CD14-positive monocyte (primary cell): ENCODE measurements around the gene ATP1B1. TPM values are rescaled to one million over a fixed set of nuclear protein-coding genes. Genes with fewer than 3 reads are reported as not detected.

ENCODE experiments used
- DNase-seq, 3 donors: peaks; one replicate each; pipeline ENCODE4 v3.0.0-alpha.2; 2011 to 2022
- H2AFZ ChIP-seq: 2 replicates; pipeline ENCODE4 v1.6.0; 2012; ENCODE audit warnings: mild to moderate bottlenecking, low read depth, low read length, inconsistent platforms; ENCODE audit not compliant: insufficient read depth, poor library complexity, severe bottlenecking
- H3K27ac ChIP-seq, 2 donors: 1 replicate in 1 of 2; 2 replicates in 1 of 2; pipeline ENCODE4 v1.5.1; 2012 to 2013; ENCODE audit warnings: low read length in 2 of 2, control low read depth in 1 of 2, inconsistent platforms in 1 of 2, low read depth in 1 of 2, mild to moderate bottlenecking in 1 of 2
- H3K27me3 ChIP-seq, 2 donors: one replicate each; pipeline versions ENCODE4 v1.6.0 to v1.6.1; 2011 to 2013; ENCODE audit warnings: low read length in 2 of 2; ENCODE audit not compliant: control insufficient read depth in 2 of 2, insufficient read depth in 2 of 2
- H3K36me3 ChIP-seq, 2 donors: replicated peaks in 1 of 2; 1 replicate in 1 of 2; 2 replicates in 1 of 2; pipeline versions ENCODE4 v1.5.1 to v1.6.1; 2012 to 2013; ENCODE audit warnings: low read length in 2 of 2, control low read depth in 1 of 2, inconsistent platforms in 1 of 2, mild to moderate bottlenecking in 1 of 2; ENCODE audit not compliant: insufficient read depth in 2 of 2, control insufficient read depth in 1 of 2
- H3K4me1 ChIP-seq, 2 donors: 1 replicate in 1 of 2; 2 replicates in 1 of 2; pipeline versions ENCODE4 v1.5.1 to v1.6.1; 2012 to 2013; ENCODE audit warnings: low read length in 2 of 2, control low read depth in 1 of 2, inconsistent platforms in 1 of 2, mild to moderate bottlenecking in 1 of 2, moderate library complexity in 1 of 2; ENCODE audit not compliant: insufficient read depth in 2 of 2, control insufficient read depth in 1 of 2
- H3K4me2 ChIP-seq: replicated peaks from 2 replicates; pipeline ENCODE3; 2012; ENCODE audit warnings: low read length, moderate library complexity, mild to moderate bottlenecking; ENCODE audit not compliant: poor library complexity, severe bottlenecking; ENCODE audit errors: extremely low read depth
- H3K4me3 ChIP-seq, 3 experiments: fragments of 200-600 bp in 1 of 3; sonication (generic) in 1 of 3; replicated peaks in 1 of 3; 1 replicate in 2 of 3; 2 replicates in 1 of 3; pipeline ENCODE4 v1.5.1; 2011 to 2013; ENCODE audit warnings: low read length in 3 of 3, mild to moderate bottlenecking in 3 of 3, control low read depth in 2 of 3, low read depth in 2 of 3, inconsistent platforms in 1 of 3, moderate library complexity in 1 of 3
- H3K79me2 ChIP-seq: 2 replicates; pipeline ENCODE4 v1.6.0; 2012; ENCODE audit warnings: mild to moderate bottlenecking, control low read depth, inconsistent platforms, low read length, moderate library complexity; ENCODE audit not compliant: insufficient read depth
- H3K9ac ChIP-seq: 2 replicates; pipeline ENCODE4 v1.6.0; 2017; ENCODE audit warnings: low read length, mild to moderate bottlenecking; ENCODE audit not compliant: insufficient read depth, poor library complexity, severe bottlenecking
- H3K9me3 ChIP-seq, 2 donors: replicated peaks in 1 of 2; 1 replicate in 1 of 2; 2 replicates in 1 of 2; pipeline versions ENCODE4 v1.5.1 to v1.6.1; 2012 to 2013; ENCODE audit warnings: low read length in 2 of 2, control low read depth in 1 of 2; ENCODE audit not compliant: control insufficient read depth in 1 of 2, insufficient read depth in 1 of 2
- H4K20me1 ChIP-seq: 2 replicates; pipeline ENCODE4 v1.6.0; 2012; ENCODE audit warnings: mild to moderate bottlenecking, low read length, control low read depth, moderate library complexity; ENCODE audit not compliant: insufficient read depth
- H3K27ac Mint-ChIP-seq, 7 donors: one replicate each; pipeline ENCODE4 v1.8.0; 2020; ENCODE audit warnings: mild to moderate bottlenecking in 7 of 7, mixed read lengths in 7 of 7, moderate library complexity in 6 of 7, inconsistent platforms in 2 of 7
- H3K27me3 Mint-ChIP-seq, 3 donors: one replicate each; pipeline ENCODE4 v1.8.0; 2021 to 2022; ENCODE audit warnings: low read depth in 3 of 3, mild to moderate bottlenecking in 3 of 3, mixed read lengths in 3 of 3, moderate library complexity in 3 of 3, inconsistent platforms in 1 of 3
- H3K36me3 Mint-ChIP-seq, 2 donors: one replicate each; pipeline ENCODE4 v1.8.0; 2020; ENCODE audit warnings: mixed read lengths in 2 of 2, inconsistent platforms in 1 of 2, mild to moderate bottlenecking in 1 of 2
- H3K4me1 Mint-ChIP-seq: one replicate; pipeline ENCODE4 v1.8.0; 2020; ENCODE audit warnings: mild to moderate bottlenecking, mixed read lengths
- H3K4me3 Mint-ChIP-seq, 2 donors: one replicate each; pipeline ENCODE4 v1.8.0; 2020; ENCODE audit warnings: mild to moderate bottlenecking in 2 of 2, mixed read lengths in 2 of 2, moderate library complexity in 1 of 2
- H3K9me3 Mint-ChIP-seq, 7 donors: one replicate each; pipeline ENCODE4 v1.8.0; 2020 to 2022; ENCODE audit warnings: mixed read lengths in 7 of 7, mild to moderate bottlenecking in 6 of 7, moderate library complexity in 6 of 7, inconsistent platforms in 2 of 7
- CTCF ChIP-seq: fragments of 200-600 bp; IDR thresholded peaks from one replicate; pipeline ENCODE4 v1.8.0; 2022; ENCODE audit warnings: antibody characterized with exemption, mild to moderate bottlenecking
- WGBS: methylation state at CpG from one replicate; pipeline ENCODE4 v1.1.5; 2013; ENCODE audit warnings: missing lambda C conversion rate; ENCODE audit not compliant: insufficient coverage; 5-methylcytosine and 5-hydroxymethylcytosine counted together
- intact Hi-C, 2 donors: fragments of 100-400 bp; cut with micrococcal nuclease; formaldehyde crosslinking; loops; one replicate each; pipeline versions ENCODE4 v1.15.0 to v1.15.1; 2023
- polyA plus RNA-seq, 3 donors: library from polyadenylated mRNA; depleted of rRNA in 1 of 3; unstranded in 2 of 3; stranded (reverse) in 1 of 3; fragments of 300-500 nt in 2 of 3; fragments of >200 nt in 1 of 3; fragmentation: Illumina TruSeq in 2 of 3; gene quantifications; 1 replicate in 2 of 3; 2 replicates in 1 of 3; pipeline ENCODE4 v1.2.3, GENCODE V29; 2012 to 2021

ATP1B1 gene
- polyA plus RNA-seq, 3 donors = 0.63 to 5.1 (median 0.72) TPM

- TF ChIP-seq CTCF = no peak
- Histone ChIP-seq H3K27ac (no peak overlapping the region), H3K4me1 (no peaks in the 10 kb centered on the region), H4K20me1 (no peaks in the 10 kb centered on the region), H3K79me2 (no peaks in the 10 kb centered on the region), H2AFZ (no peak overlapping the region), H3K4me3 (no peak overlapping the region), H3K4me2 (no peak overlapping the region), H3K9me3 (no peaks in the 10 kb centered on the region), H3K36me3 (no peaks in the 10 kb centered on the region), H3K9ac (no peak overlapping the region), H3K27me3 (no peaks in the 10 kb centered on the region)
- H3K4me3 Mint-ChIP-seq = no peak overlapping the region
- DNase-seq = no peak
- H3K27me3 Mint-ChIP-seq = no peaks in the 10 kb centered on the region
- H3K9me3 Mint-ChIP-seq = peaks cover 0 to 2% (median 0%) of the 10 kb centered on the region in 7 donors
- WGBS = 40% methylated on average over 1 of the region's 1 CpG
- no peaks in the 10 kb centered on the region for H3K4me1 Mint-ChIP-seq
- no peaks in the 10 kb centered on the region for H3K36me3 Mint-ChIP-seq
- no peak overlapping the region for H3K27ac Mint-ChIP-seq
- intact Hi-C loops = no loop called here
These were observed 49.2 kb downstream of the ATP1B1 start for GRCh38 chr1:169155675-169156074.

DNA sequence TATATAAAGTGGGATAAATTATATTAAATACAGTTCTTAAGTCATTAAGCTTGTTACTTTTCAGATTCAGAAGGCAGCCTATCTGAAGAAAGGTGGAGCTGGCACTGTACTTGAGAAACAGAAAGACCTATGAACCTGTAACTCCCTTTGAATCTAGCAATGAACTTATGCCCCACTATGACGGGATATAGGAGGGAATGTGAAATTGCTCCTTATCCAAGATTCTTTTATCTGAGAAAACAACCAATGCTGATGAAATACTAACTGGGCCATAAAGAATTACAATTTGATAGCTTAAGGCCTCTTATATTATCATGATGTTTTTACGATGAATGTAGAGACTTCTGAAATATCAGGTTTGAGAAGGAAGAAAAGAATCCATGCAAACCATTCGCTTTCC is 50.1 kb downstream of the ATP1B1 start:
- H3K36me3 ChIP-seq = no peaks in the 10 kb centered on the region
- H4K20me1 ChIP-seq = no peaks in the 10 kb centered on the region
- no peak overlapping the region for H3K4me2 ChIP-seq
- no peaks in the 10 kb centered on the region for H3K79me2 ChIP-seq
- Mint-ChIP-seq H3K4me1 (no peaks in the 10 kb centered on the region), H3K27me3 (no peaks in the 10 kb centered on the region), H3K4me3 (no peak overlapping the region), H3K9me3 (peaks cover 0 to 2% (median 0%) of the 10 kb centered on the region in 7 donors), H3K36me3 (no peaks in the 10 kb centered on the region), H3K27ac (no peak overlapping the region)
- intact Hi-C loops = no loop called here
- H3K4me1 ChIP-seq = peaks cover 6% of the 10 kb centered on the region in 2 donors
- no peak for DNase-seq
- H2AFZ ChIP-seq = no peak overlapping the region
- no peak overlapping the region for H3K9ac ChIP-seq
- no CpG with 5 or more reads among the region's 3 CpGs for WGBS
- H3K27ac ChIP-seq = no peak overlapping the region
- H3K9me3 ChIP-seq = no peaks in the 10 kb centered on the region
- no peak for TF ChIP-seq CTCF
- H3K27me3 ChIP-seq = no peaks in the 10 kb centered on the region
- H3K4me3 ChIP-seq = no peak overlapping the region
